Measurements from ENCODE around the gene RXFP1.

The RXFP1 gene

DNA sequence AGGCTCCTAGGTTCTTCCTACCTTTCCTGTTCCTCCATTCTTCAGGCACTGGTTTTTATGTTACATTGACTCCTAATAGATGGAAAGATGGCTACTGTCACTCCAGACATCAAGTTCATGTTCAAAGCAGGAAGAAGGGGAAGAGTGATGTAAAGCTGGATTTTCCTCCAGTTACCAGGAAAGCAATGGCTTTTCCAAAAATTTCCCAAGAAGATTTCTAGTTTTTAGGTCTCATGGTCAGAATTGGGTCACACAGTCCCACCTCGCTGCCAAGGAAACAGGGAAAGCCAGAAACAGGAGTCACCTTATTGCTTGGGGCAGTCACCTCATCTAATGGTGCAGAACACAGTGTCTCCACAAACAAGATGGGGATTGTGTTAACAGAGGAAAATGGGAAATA, 21.5 kb downstream of the RXFP1 start:
- DNase-seq: no peak

- DNase-seq: no peak
Observed at GRCh38 chr4:158544141-158544540, 22.5 kb downstream of the RXFP1 start.

GRCh38 chr4:158553364-158553763, 31.7 kb downstream of the RXFP1 start:
- no peak for DNase-seq

DNA sequence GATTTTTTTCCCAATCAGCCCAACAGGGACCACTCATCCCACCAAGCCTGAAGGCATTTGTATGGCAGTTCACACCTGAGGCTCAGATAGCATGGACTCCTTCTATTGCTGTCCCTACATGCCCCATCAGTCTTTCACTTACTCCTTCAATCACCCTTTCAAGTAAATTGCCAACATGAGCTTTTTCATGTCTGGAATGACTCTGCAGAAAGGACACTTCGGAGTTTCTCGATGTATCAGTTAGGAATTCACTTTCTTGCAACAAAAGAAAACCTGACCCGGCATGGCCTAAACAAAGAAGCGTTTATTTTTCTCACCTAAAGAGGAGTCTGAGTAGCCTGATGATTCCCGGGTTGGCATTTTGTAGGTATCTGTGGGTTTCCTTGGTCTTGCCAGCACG, 38.6 kb downstream of the RXFP1 start:
- DNase-seq: no peak

DNA sequence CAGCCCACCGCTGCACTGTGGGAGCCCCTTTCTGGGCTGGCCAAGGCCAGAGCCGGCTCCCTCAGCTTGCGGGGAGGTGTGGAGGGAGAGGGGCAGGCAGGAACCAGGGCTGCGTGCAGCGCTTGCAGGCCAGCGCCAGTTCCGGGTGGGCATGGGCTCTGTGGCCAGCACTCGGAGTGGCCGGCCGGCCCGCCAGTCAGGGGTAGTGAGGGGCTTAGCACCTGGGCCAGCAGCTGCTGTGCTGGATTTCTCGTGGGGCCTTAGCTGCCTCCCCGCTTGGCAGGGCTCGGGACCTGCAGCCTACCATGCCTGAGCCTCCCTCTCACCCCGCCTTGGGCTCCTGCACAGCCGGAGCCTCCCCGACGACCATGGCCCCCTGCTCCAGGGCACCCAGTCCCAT, 45.2 kb downstream of the RXFP1 start:
- DNase-seq: no peak

- no peak for DNase-seq
Observed at GRCh38 chr4:158571736-158572135, 50.1 kb downstream of the RXFP1 start.

DNA sequence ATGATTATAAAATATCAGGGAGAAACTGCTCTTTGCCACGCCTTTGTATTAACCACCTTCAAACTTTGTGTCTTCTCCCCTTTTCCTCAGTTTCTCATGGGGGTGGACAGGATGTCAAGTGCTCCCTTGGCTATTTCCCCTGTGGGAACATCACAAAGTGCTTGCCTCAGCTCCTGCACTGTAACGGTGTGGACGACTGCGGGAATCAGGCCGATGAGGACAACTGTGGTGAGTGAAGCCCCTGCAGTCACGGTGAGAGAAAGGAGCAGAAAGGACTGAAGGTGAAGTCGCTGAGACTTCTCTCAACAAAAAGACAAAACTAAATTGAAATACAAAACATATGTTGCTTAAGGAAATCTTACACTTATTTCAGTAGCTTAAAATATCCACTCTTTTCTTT, 50.9 kb downstream of the RXFP1 start:
- DNase-seq: no peak

GRCh38 chr4:158578476-158578875, 56.8 kb downstream of the RXFP1 start:
- DNase-seq: no peak

DNA sequence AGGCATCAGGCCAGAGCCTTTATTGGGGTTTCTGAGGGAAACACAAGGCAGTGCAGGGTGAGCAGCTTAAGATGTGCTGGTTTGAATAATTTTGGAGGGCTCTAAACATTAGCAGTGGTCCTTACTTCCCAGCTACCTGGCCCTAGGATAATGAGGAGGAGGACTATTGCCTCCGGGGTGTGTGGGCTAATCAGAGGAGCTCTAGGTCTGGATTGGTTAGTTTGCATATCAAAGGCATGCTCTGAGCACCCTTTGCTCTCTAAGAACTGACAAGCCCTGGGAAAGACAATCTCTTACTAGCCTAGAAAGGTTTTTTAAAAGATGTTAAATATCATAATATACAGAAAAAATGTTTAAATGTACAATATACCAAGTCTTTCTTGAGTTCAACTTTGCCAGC, 58.4 kb downstream of the RXFP1 start:
- DNase-seq: no peak

GRCh38 chr4:158581161-158581560, 59.5 kb downstream of the RXFP1 start:
- DNase-seq: no peak

GRCh38 chr4:158586881-158587280, 65.2 kb downstream of the RXFP1 start:
- DNase-seq: no peak

GRCh38 chr4:158588285-158588684, 66.6 kb downstream of the RXFP1 start:
- DNase-seq: no peak

DNA sequence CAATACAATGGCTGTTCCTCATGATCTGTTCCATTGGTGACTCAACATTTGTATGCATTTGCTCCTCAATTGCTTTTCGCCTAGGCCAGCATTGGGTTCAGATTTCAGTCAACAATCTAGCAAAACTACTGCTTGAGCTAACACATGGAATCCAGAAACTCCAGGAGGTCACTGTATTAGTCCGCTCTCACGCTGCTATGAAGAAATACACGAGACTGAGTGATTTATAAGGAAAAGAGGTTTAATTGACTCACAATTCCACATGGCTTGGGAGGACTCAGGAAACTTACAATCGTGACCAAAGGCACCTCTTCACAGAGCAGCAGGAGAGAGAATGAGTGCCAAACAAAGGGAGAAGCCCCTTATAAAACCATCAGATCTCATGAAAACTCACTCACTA, 67.1 kb downstream of the RXFP1 start:
- DNase-seq: no peak

- DNase-seq: no peak
Observed at GRCh38 chr4:158590306-158590705, 68.6 kb downstream of the RXFP1 start.

DNA sequence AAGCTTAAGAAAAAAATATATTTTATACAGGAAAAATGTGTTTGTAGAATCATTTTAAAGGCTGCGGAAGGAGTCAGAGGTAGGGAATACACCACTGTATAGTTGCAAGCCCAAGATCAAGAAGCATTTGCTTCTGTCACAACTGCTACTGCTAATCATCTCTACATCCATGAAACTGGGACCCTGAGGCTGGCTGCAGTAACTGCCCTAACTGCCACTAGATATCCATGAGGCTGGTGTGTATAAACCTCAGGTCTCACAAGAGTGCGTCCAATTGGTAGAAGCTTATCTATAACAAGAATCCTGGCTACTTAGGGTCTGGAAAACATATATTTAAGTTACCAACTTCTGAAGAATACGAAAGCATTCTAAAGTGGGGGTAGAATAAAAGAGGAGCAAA, 69.1 kb downstream of the RXFP1 start:
- no peak for DNase-seq

DNA sequence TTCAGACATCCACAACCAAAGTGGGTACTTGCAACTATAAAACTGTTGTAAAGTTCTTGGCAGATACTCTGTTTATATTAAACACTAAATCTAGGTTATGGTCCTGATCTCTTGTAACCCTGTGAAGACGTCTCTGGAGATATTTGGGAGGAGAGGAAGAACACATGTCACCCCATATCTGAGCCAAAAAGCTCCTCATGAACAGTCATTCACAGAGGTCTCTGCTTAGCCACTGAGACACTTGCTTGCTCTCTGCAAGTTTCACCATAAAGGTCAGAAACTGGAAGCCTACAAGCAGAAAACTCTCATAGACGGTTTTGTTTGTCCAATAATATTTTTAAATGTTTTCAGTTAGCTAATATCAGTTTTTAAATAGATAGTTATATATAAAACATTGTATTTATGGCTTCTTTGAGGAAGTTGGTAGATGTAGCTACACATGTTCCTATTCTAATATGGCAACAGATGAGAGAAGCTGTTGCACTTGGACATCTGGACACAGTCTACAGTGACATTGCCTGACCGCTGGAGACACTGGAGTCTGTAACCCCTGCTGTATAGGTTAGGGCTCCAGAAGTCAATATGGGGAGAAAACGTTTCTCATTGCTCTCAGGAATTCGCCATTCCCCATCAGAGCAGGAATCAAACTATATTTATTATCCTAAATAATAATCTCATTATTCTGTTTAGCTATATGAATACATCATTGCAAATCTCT, 76.4 kb downstream of the RXFP1 start:
- DNase-seq: no peak

DNA sequence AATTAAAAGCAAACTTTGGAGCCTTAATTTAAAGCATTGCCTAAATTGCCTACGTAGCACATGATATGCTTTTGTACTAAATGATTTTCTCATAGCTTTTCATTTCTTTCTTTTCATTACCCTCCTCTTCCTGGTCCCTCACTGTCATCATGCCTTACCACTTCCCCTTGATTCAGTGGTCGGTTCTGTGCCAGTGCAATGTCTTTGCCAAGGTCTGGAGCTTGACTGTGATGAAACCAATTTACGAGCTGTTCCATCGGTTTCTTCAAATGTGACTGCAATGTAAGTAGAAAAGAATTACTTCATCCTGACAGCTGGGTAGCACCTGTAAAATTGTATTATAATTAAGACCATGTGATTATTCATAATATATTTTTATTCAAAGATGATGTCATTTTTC, 77.5 kb downstream of the RXFP1 start:
- DNase-seq: no peak

GRCh38 chr4:158599765-158600498, 78.2 kb downstream of the RXFP1 start:
- no peak for DNase-seq

DNA sequence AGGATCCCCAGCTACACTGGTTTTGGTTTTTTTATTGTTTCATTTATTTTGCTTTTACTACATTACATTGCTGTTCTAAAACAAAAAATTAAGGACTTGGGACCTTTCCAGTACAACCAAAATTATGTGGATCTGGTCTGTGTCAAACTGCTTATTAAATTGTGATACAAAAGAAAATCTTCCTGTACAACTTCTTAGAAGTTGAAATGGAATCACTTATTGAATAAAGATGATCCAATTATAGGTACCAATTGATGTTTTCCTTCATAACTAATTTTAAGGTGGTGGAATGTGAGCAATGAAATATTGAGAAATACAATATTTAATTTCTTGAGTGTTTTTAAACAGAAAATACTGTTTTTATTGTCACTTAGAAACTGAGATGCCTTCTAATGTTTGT, 82.7 kb downstream of the RXFP1 start:
- no peak for DNase-seq

- DNase-seq: no peak
Observed at GRCh38 chr4:158605393-158605792, 83.7 kb downstream of the RXFP1 start.

DNA sequence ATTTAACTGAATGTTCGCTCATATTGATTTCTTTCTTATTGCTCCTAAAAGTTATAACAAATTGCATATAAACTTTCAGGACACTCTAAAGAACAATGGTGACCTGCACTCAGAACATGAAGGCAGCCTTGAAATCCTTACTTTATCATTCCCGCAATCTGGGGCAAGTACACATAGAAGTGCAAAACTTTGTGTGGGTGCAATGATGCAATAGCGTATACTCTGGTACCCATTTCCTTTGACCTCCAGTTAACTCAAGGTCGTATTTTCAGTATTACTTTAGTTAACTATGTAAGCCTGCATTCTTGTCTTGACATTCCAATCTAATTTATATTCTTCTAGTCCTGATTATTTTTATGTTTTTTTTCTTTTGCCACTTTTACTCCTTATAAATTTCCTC, 85.3 kb downstream of the RXFP1 start:
- no peak for DNase-seq

- no peak for DNase-seq
Observed at GRCh38 chr4:158609116-158609515, 87.4 kb downstream of the RXFP1 start.

DNA sequence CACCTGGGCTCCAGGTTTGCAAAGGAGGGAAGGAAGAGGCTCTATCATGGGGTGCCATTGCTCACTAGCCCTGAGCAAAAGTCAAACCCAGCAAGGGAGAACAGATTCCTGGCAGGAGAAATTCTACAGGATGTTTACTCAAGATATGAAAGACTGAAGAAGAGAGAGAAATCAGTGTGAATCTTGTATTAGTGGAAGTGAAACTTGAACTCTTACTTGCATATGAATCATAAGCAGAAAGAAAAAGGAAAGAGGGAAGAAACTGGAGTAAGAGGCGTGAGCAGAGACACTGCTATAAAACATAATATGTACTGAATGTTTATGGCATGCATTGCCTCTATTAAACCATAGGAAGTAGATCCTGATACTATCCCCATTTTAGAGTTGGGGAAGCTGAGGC, 89.1 kb downstream of the RXFP1 start:
- no peak for DNase-seq

DNA sequence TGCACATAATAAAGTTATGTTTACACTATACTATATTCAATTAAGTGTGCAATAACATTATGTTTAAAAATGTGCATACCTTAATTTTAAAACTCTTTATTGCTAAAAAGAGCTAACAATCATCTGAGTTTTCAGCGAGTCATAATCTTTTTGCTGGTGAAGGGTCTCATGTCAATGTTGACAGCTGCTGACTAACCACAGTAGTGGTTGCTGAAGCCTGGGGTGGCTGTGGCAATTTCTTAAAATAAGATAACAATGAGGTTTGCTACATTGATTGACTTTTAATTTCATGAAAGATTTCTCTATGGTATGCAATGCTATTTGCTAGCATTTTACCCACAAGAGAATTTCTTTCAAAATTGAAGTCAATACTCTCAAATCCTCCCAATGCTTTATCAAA, 91.4 kb downstream of the RXFP1 start:
- no peak for DNase-seq

GRCh38 chr4:158617956-158618355, 96.3 kb downstream of the RXFP1 start:
- DNase-seq: no peak

Data from effector CD4-positive, alpha-beta T cell (primary cell).